Glomerular visceral epithelial cell (primary cell): ENCODE results near the gene FTH1.

Source experiments
- DNase-seq: peaks from one replicate; pipeline ENCODE4 v3.0.0-alpha.2; 2016; ENCODE audit errors: extremely low spot score

The FTH1 gene

GRCh38 chr11:61949169-61950034 is 18.0 kb downstream of the FTH1 start:
- DNase-seq: peak; percentile 35

- no peak for DNase-seq
Observed at GRCh38 chr11:61948505-61948904, 18.9 kb downstream of the FTH1 start.

GRCh38 chr11:61947486-61948210 is 19.8 kb downstream of the FTH1 start:
- peak; percentile 80 for DNase-seq

GRCh38 chr11:61946894-61947293 is 20.5 kb downstream of the FTH1 start:
- DNase-seq: no peak

DNA sequence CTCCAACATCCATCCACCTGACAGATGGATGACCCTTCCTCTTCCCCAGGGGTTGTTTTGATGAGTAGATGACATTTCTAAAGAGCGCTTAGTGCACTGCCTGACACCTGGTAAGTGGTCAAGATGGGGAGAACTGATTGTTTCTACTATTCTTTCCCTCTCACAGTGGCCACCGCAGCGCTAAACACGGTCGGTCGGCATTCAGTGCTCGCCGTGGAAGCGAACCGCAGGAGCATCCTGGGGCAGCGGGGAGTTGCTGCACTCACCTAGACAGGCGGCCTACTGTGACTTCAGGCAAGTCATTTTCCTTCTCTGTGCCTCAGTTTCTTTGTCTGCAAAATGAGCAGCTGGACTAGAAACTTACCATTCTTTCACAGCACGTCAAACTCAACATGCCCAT is 22.2 kb downstream of the FTH1 start:
- no peak for DNase-seq

DNA sequence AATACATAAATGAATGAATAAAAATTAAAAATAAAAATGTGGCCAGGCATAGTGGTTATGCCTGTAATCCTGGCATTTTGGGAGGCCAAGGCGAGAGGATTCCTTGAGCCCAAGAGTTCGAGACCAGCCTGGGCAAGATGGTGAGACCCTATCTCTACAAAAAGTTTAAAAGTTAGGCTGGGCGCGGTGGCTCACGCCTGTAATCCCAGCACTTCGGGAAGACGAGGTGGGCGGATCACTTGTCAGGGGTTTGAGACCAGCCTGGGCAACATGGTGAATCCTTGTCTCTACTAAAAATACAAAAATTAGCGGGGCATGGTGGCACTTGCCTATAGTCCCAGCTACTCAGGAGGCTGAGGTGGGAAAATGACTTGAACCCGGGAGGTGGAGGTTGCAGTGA is 27.0 kb downstream of the FTH1 start:
- no peak for DNase-seq

- no peak for DNase-seq
Observed at GRCh38 chr11:61935861-61936260, 31.6 kb downstream of the FTH1 start.

DNA sequence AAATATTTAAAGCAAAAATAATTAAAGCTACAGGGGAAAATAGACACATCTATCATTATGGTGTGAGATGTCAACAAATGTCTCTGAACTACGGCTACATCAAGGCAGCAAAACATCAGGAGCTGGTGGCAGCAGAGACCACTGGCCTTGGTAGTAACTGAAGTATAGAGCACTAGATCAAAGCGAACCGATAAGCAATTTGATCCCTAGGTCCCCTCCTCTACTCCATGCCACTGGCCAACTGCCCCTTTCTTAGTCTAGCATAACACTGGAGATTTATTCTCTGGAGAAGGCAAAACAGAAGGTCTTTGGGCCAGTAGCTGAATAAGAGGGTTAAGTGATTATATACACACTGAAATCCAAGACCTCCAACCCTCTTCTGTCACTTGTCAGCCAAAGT is 36.5 kb downstream of the FTH1 start:
- DNase-seq: no peak

- DNase-seq: no peak
Observed at GRCh38 chr11:61928606-61929005, 38.8 kb downstream of the FTH1 start.

- DNase-seq: no peak
Observed at GRCh38 chr11:61927501-61927900, 39.9 kb downstream of the FTH1 start.

DNA sequence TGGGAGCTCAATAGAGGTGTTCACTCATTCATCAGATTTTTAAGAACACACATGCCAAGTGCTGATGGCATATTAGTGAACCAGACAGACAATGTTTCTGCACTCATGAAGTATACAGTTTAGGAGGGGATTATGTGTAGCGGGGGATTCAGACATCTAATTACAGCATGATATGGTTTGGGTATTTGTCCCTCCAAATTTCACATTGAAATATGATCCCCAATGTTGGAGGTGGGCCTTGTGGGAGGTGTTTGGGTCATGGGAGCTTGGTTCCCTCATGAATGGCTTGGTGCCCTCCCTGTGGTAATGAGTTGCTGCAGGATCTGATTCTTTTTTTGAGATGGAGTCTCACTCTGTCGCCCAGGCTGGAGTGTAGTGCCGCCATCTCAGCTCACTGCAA is 41.2 kb downstream of the FTH1 start:
- DNase-seq: no peak

GRCh38 chr11:61925736-61926135 is 41.7 kb downstream of the FTH1 start:
- no peak for DNase-seq

GRCh38 chr11:61924064-61924455 is 43.4 kb downstream of the FTH1 start:
- no peak for DNase-seq

- DNase-seq: no peak
Observed at GRCh38 chr11:61923166-61924063, 44.0 kb downstream of the FTH1 start.

DNA sequence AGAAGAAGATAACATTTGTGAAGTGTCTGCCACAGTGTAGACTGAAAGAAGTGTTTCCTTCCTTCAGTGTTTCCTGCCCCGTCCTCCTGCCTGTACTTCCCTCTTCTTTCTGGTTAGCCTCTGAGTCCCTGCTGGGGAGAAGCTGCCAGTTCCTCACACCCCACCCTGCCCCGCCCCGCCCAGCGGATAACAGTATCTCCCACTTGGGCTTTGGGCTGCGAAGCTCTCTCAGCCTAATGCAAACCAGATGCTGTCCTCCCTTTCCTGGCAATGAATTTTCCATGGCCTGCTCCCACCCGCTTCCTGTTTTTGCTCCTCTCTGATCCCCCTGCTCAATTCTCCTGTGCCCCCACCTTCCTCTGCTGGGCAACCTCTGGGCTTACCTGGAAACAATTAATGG is 44.9 kb downstream of the FTH1 start:
- no peak for DNase-seq

DNA sequence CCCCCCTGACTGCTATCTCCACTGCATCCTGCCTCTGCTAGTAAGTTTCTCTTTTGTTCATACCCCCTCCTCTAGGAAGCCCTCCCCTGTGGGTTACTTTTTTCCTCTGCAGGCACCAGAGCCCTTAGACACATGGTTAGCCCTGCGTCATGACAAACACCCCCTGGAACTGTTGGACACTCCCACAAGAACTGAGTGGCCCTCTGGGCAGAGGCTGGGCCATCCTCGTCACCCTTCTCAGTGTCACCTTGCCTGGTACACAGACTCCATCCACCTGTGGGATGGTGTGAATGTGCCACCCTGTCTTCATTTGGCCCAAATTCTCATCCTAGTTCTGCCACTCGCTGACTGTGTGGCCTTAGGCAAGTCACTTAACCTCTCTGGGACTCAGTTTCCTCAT is 46.0 kb downstream of the FTH1 start:
- DNase-seq: no peak

DNA sequence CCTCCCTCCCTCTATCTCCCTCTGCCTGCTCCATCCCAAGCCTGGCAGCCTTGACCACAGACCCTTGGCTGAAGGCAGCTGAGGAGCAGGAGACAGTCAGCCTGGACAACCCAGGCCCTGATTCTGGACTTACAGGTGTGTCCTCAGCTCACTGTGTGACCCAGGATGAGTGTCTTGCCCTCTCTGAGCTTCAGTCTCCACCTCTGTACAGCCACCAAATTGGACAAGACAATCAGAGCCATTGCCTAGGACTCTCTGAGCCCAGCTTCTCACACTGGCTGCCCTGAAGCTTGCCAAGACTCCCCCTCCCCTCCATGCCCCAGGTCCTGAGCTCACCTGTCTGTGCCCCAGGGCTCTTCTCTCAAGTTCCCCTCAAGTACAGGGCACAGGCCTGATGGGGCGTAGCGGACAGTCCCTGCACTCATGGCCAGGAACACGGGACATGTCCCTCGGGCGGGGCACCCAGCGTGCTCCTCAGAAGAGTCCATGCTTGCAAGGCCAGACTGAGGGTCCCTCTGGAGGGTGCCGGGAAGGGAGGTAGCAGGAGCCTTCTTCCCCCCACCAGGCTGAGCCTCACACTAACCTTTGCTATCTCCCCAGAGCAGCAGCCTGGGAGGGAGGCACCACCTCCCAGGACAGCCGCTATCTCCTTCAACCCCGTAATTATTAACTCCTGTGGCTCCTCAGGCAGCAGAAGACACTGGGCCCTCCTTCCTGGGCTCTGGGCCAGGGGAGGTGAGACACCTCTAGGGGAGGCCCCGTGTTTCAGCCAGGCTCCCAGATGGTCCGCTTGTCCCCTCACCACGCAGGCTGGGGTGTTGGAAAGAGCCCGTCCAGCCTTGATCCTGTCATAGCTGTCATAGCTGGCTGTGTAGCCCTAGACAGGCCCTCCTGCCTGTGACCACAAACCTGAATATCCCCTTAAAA is 47.5 kb downstream of the FTH1 start:
- peak; percentile 78 for DNase-seq

- peak; percentile 22 for DNase-seq
Observed at GRCh38 chr11:61918938-61919704, 48.3 kb downstream of the FTH1 start.

DNA sequence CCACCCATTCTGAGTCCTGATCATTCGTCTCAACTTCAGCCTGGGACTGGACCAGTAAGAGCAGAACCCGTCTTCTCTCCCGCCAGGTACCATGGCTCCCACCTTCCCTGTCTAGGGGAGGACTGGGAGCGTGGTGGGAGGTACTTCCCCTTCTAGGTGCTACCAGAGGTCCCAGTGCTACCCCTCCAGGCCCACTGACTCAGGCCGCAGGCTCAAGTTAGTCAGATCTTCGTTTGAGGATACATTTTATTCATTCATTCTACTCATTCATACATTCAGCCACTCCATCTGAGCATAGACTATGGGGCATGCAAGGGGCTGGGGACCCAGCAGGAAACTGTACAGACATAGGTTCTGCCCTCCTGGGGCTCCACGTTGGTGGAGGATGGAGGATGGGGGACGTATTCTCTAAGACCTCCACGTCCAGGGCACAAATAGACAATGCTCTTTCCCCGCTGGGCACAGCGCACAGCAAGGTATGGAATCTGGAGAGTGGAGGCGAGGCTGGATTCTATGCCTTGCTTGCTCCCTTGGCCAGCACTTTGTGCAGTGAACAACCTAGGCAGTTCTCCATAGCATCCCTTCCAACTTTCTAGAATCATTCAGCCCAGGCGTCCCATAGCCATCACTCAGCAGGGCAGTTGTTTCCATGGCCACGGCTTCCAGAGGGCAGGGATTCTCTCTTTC is 49.0 kb downstream of the FTH1 start:
- no peak for DNase-seq
